ENCODE measurements around the gene FAM3A.

DNA sequence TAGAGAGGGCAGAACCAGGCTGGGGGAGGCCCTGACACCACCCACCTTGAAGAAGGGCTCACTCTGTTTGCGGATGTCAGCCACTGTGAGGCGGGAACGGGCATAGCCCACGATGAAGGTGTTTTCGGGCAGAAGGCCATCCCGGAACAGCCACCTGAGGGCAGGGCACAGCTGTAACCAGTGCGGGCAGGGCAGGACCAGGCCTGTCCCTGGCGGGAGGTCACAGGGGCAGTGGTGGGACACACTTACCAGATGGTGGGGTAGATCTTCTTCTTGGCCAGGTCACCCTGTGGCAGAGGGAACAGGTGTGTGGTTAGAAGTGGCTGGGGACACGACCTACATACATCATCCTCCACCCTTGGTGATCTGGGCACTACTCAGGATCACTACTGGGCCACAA is 19.9 kb upstream of the FAM3A start:
- TF ChIP-seq CTCF (conservative IDR thresholded peaks at IDR 0.05; ENCODE audit: low read depth in 2 of 2) (no peak), EZH2phosphoT487 (IDR thresholded peaks at IDR 0.05; ENCODE audit: unreplicated experiment) (no peak), POLR2AphosphoS5 (IDR thresholded peaks at IDR 0.05; ENCODE audit: low read depth) (no peak), CREB1 (CRISPR knock-in tag; IDR thresholded peaks at IDR 0.05; ENCODE audit: low read depth) (no peak)
- TF ChIP-seq, protein P1, sequence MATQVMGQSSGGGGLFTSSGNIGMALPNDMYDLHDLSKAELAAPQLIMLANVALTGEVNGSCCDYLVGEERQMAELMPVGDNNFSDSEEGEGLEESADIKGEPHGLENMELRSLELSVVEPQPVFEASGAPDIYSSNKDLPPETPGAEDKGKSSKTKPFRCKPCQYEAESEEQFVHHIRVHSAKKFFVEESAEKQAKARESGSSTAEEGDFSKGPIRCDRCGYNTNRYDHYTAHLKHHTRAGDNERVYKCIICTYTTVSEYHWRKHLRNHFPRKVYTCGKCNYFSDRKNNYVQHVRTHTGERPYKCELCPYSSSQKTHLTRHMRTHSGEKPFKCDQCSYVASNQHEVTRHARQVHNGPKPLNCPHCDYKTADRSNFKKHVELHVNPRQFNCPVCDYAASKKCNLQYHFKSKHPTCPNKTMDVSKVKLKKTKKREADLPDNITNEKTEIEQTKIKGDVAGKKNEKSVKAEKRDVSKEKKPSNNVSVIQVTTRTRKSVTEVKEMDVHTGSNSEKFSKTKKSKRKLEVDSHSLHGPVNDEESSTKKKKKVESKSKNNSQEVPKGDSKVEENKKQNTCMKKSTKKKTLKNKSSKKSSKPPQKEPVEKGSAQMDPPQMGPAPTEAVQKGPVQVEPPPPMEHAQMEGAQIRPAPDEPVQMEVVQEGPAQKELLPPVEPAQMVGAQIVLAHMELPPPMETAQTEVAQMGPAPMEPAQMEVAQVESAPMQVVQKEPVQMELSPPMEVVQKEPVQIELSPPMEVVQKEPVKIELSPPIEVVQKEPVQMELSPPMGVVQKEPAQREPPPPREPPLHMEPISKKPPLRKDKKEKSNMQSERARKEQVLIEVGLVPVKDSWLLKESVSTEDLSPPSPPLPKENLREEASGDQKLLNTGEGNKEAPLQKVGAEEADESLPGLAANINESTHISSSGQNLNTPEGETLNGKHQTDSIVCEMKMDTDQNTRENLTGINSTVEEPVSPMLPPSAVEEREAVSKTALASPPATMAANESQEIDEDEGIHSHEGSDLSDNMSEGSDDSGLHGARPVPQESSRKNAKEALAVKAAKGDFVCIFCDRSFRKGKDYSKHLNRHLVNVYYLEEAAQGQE (IDR thresholded peaks at IDR 0.05; ENCODE audit: unreplicated experiment) = no peak
- TF ChIP-seq, protein P2, sequence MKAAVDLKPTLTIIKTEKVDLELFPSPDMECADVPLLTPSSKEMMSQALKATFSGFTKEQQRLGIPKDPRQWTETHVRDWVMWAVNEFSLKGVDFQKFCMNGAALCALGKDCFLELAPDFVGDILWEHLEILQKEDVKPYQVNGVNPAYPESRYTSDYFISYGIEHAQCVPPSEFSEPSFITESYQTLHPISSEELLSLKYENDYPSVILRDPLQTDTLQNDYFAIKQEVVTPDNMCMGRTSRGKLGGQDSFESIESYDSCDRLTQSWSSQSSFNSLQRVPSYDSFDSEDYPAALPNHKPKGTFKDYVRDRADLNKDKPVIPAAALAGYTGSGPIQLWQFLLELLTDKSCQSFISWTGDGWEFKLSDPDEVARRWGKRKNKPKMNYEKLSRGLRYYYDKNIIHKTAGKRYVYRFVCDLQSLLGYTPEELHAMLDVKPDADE (IDR thresholded peaks at IDR 0.05) = no peak

All from GM23338 (cell line).